ENCODE data around the gene PCDHGB7. TPM values are rescaled to one million over a fixed set of nuclear protein-coding genes. Genes with fewer than 3 reads are reported as not detected.

PCDHGB7 gene
- total and polyA plus RNA-seq, 8 donors, result 0.56 to 19.3 (median 4.7) TPM

DNA sequence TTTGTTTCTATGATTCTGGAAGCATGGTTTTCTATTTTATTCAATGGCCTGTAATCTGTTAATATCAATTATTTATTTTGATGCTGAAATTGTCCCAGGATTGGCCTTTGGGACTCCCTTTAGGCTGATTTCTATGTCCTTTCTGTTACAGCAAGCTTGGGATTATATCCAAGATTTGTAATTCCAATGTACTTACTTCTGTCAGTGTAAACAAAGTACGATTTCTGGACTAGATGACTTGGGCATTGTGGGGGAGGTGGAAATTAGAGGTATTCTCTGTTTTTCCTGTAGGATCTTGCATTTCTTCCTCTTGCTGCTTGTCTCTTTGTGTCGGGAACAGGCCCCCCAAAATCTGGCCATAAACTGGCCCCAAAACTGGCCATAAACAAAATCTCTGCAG lies 16.5 kb downstream of the PCDHGB7 start:
- Histone ChIP-seq H3K4me3 (no peak overlapping the region), H3K27ac (no peak overlapping the region), H3K9me3 (peaks cover 40 to 96% (median 78%) of the 10 kb centered on the region in 4 donors), H3K36me3 (peaks cover 0 to 10% (median 2%) of the 10 kb centered on the region in 4 donors), H3K4me1 (peaks cover 0 to 10% (median 0%) of the 10 kb centered on the region in 4 donors), H3K27me3 (peaks cover 0 to 39% (median 12%) of the 10 kb centered on the region in 3 donors)
- WGBS, 5 donors, result 58 to 85% (median 66%) methylated on average over 2 of the region's 2 CpGs
- intact Hi-C loops (cut with DNase I; ENCODE audit: low total_unique reads), result no loop called here
- TF ChIP-seq, protein P1, sequence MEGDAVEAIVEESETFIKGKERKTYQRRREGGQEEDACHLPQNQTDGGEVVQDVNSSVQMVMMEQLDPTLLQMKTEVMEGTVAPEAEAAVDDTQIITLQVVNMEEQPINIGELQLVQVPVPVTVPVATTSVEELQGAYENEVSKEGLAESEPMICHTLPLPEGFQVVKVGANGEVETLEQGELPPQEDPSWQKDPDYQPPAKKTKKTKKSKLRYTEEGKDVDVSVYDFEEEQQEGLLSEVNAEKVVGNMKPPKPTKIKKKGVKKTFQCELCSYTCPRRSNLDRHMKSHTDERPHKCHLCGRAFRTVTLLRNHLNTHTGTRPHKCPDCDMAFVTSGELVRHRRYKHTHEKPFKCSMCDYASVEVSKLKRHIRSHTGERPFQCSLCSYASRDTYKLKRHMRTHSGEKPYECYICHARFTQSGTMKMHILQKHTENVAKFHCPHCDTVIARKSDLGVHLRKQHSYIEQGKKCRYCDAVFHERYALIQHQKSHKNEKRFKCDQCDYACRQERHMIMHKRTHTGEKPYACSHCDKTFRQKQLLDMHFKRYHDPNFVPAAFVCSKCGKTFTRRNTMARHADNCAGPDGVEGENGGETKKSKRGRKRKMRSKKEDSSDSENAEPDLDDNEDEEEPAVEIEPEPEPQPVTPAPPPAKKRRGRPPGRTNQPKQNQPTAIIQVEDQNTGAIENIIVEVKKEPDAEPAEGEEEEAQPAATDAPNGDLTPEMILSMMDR (IDR thresholded peaks at IDR 0.05), result no peak
- TF ChIP-seq POLR2A (IDR thresholded peaks at IDR 0.05), result no peak
- no peak for TF ChIP-seq EP300 (IDR thresholded peaks at IDR 0.05)
- no peak for TF ChIP-seq POLR2AphosphoS5 (IDR thresholded peaks at IDR 0.05)
- DNase-seq, result no peak

DNA sequence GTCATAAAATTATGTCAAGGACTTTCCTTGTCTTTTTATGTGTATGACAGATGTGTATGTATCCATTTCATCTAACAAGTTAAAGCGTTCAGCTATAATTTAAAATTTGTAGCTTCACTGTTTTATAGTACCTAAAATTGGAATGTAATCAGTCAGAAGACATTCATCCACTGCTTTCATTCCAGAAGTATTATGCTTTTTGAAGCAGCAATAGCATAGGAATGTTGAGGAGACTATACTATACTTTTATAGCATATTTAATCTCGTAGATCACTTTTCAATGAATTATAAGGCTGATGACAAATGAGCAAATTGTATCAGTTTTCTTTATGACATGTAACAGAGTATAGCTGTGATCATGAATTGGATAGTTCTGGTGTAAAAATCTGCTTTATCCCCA lies 19.7 kb downstream of the PCDHGB7 start:
- no peak for TF ChIP-seq POLR2A (IDR thresholded peaks at IDR 0.05)
- TF ChIP-seq, protein P1 (IDR thresholded peaks at IDR 0.05), result no peak
- no peak for TF ChIP-seq EP300 (IDR thresholded peaks at IDR 0.05)
- TF ChIP-seq POLR2AphosphoS5 (IDR thresholded peaks at IDR 0.05), result no peak
- no peak overlapping the region for H3K4me3 ChIP-seq
- H3K36me3 ChIP-seq, result peaks cover 0 to 9% (median 0%) of the 10 kb centered on the region in 4 donors
- no peak for DNase-seq
- no peaks in the 10 kb centered on the region for H3K4me1 ChIP-seq
- WGBS, 5 donors, result 80 to 98% (median 89%) methylated on average over 2 of the region's 2 CpGs
- H3K27me3 ChIP-seq, result peaks cover 0 to 12% (median 2%) of the 10 kb centered on the region in 3 donors
- no peak overlapping the region for H3K27ac ChIP-seq
- intact Hi-C loops (cut with DNase I; ENCODE audit: low total_unique reads), result no loop called here
- H3K9me3 ChIP-seq, result peaks cover 30 to 96% (median 79%) of the 10 kb centered on the region in 4 donors

DNA sequence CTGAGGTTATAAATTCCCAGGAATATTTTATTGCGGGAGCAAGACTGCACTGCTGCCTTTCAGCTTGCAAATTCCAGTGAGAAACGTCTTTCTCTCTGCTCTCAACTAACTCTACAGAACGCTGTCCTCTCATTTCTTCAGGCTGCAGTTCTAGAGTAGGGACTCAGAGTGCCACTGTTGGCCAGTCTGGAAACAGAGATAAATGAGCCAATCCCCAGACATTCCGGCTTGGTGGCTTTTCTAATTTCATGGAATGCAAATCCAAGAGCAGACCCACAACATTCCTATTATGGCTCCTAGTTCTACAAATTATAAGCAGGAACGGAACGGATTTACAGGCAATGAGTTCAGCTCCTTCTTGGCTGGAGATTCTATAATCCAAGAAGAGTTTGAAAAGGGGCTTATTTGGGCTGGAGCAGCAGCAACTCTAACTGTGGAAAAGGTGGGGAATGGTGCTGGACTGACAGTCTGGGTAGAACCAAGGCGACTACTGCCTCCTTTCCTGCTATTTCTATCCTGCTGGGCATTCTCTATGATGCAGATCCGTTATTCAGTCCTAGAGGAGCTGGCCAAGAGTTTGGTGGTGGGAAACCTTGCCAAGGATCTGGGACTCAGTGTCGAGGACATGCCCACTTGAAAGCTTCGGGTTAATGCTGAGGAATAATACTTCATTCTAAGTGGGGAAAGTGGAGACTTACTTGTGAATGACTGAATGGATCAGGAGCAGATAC lies 22.1 kb downstream of the PCDHGB7 start:
- intact Hi-C loops (cut with DNase I; ENCODE audit: low total_unique reads), result no loop called here
- H3K27me3 ChIP-seq, result no peaks in the 10 kb centered on the region
- WGBS, 5 donors, result 60 to 69% (median 64%) methylated on average over 10 of the region's 10 CpGs
- no peak overlapping the region for H3K27ac ChIP-seq
- H3K4me3 ChIP-seq, result no peak overlapping the region
- no peak for DNase-seq
- no peaks in the 10 kb centered on the region for H3K4me1 ChIP-seq
- H3K9me3 ChIP-seq, result peaks cover 13 to 90% (median 68%) of the 10 kb centered on the region in 4 donors
- TF ChIP-seq EP300 (IDR thresholded peaks at IDR 0.05) (no peak), POLR2AphosphoS5 (IDR thresholded peaks at IDR 0.05) (no peak), POLR2A (IDR thresholded peaks at IDR 0.05) (no peak)
- TF ChIP-seq, protein P1 (IDR thresholded peaks at IDR 0.05), result no peak
- peaks cover 0 to 9% (median 0%) of the 10 kb centered on the region in 4 donors for H3K36me3 ChIP-seq

DNA sequence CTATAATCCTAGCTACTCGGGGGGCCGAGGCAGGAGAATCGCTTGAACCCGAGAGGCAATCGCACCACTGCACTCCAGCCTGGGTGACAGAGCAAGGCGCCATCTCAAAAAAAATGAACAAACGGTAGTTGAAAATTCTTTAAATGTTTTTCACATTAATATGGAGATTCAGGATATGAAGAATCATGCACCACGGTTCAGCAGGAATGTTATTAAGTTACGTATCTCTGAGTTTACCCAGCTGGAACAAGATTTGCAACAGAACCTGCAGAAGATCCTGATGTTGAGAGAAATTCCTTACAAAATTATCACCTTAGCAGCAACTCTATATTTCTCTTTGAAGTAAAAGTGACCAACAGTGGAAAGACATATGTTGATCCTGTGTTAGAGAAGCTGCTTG lies 22.9 kb downstream of the PCDHGB7 start:
- intact Hi-C loops (cut with DNase I; ENCODE audit: low total_unique reads), result no loop called here
- TF ChIP-seq POLR2A (IDR thresholded peaks at IDR 0.05) (no peak), EP300 (IDR thresholded peaks at IDR 0.05) (no peak), POLR2AphosphoS5 (IDR thresholded peaks at IDR 0.05) (no peak)
- TF ChIP-seq, protein P1 (IDR thresholded peaks at IDR 0.05), result no peak
- WGBS, 5 donors, result 90 to 93% (median 92%) methylated on average over 9 of the region's 9 CpGs

More for the DNA sequence above, 22.9 kb downstream of the PCDHGB7 start:
- Histone ChIP-seq H3K27me3 (no peaks in the 10 kb centered on the region), H3K9me3 (peaks cover 13 to 90% (median 61%) of the 10 kb centered on the region in 4 donors), H3K4me1 (no peaks in the 10 kb centered on the region), H3K4me3 (no peak overlapping the region), H3K36me3 (peaks cover 0 to 9% (median 0%) of the 10 kb centered on the region in 4 donors), H3K27ac (no peak overlapping the region)
- no peak for DNase-seq
